GM18907 (cell line): Measurements from ENCODE around the gene MEGF10.
"Not testable (repeated sequence)": the region's sequence is repeated elsewhere in the genome, so short reads cannot be mapped to it uniquely, and the experiment has no call there.

Experiments used
- ATAC-seq: cut with Tn5 transposase; IDR thresholded peaks from one replicate; pipeline ENCODE4 v1.9.1; 2021; ENCODE audit warnings: mild to moderate bottlenecking, moderate library complexity; ENCODE audit not compliant: unreplicated experiment

MEGF10 gene

GRCh38 chr5:127297348-127298035, 6.9 kb downstream of the MEGF10 start:
- no peak for ATAC-seq

- ATAC-seq: no peak
These were observed 7.4 kb downstream of the MEGF10 start for GRCh38 chr5:127298036-127298429.

GRCh38 chr5:127298656-127299055, 8.1 kb downstream of the MEGF10 start:
- ATAC-seq: no peak

- no peak for ATAC-seq
These were observed 9.1 kb downstream of the MEGF10 start for GRCh38 chr5:127299678-127300077.

GRCh38 chr5:127302509-127302908, 11.9 kb downstream of the MEGF10 start:
- ATAC-seq: no peak

GRCh38 chr5:127303404-127303803, 12.8 kb downstream of the MEGF10 start:
- ATAC-seq: no peak

GRCh38 chr5:127305493-127305892, 14.9 kb downstream of the MEGF10 start:
- ATAC-seq: no peak

- no peak for ATAC-seq
These were observed 15.4 kb downstream of the MEGF10 start for GRCh38 chr5:127306036-127306435.

- ATAC-seq: no peak
These were observed 16.1 kb downstream of the MEGF10 start for GRCh38 chr5:127306647-127307046.

- ATAC-seq: no peak
These were observed 17.3 kb downstream of the MEGF10 start for GRCh38 chr5:127307868-127308267.

- not testable (repeated sequence) for ATAC-seq
These were observed 17.7 kb downstream of the MEGF10 start for GRCh38 chr5:127308325-127308724.

- ATAC-seq: no peak
These were observed 18.3 kb downstream of the MEGF10 start for GRCh38 chr5:127308945-127309344.

- no peak for ATAC-seq
These were observed 20.8 kb downstream of the MEGF10 start for GRCh38 chr5:127311349-127311748.

- no peak for ATAC-seq
These were observed 21.4 kb downstream of the MEGF10 start for GRCh38 chr5:127311781-127312525.

- ATAC-seq: no peak
These were observed 22.8 kb downstream of the MEGF10 start for GRCh38 chr5:127313379-127313778.

GRCh38 chr5:127313847-127314473, 23.4 kb downstream of the MEGF10 start:
- peak; percentile 95 for ATAC-seq

- no peak for ATAC-seq
These were observed 25.4 kb downstream of the MEGF10 start for GRCh38 chr5:127316011-127316410.

GRCh38 chr5:127317385-127317784, 26.8 kb downstream of the MEGF10 start:
- not testable (repeated sequence) for ATAC-seq

- peak; percentile 98 for ATAC-seq
These were observed 29.7 kb downstream of the MEGF10 start for GRCh38 chr5:127320032-127320965.

GRCh38 chr5:127321465-127321864, 30.9 kb downstream of the MEGF10 start:
- no peak for ATAC-seq

- no peak for ATAC-seq
These were observed 31.8 kb downstream of the MEGF10 start for GRCh38 chr5:127322403-127322802.
